NCI-H526 treated with DMSO at 0.1 percent for 48 hours (cell line): ENCODE measurements around the gene PLXNC1.

Experiments used
- DNase-seq: peaks from one replicate; lab custom pipeline; 2025; lab: John Stamatoyannopoulos, UW

The PLXNC1 gene

DNA sequence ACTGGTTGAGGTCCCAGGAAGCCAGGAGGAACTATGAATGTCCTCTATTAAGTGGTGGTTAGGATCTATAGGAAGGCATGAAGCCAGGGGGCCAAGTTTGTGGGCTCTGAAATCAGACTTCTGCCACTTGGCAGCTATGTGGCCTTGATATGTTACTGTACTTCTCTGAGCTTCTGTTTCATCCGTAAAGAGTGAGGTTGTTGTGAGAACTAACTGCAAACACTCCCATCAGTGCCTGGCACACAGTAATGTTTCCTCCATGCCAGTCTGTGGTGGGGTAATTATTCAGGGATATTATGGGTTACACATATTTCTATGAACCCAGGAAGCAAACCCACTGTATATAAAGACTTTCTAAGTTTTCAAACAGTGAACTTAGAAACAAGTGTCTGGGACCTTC lies 57.4 kb downstream of the PLXNC1 start:
- DNase-seq, result no peak

DNA sequence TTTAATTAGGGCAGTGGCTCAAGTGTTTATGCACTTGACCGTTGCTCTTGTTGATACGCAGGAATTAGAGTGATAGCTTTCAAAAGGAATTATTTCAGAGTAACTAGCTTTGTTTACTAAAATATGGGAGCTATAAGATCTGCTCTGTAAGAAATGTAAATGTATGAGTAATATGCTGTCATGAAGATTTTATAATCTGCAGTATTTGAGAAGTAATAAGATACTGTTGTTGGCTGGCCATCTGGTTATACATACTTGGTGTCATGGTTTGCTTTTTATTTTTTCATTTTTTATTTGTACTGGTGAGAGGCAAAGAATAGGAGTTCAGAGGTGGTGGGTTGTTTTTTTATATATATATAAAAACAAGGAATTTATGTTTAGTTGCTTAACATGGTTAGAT lies 58.5 kb downstream of the PLXNC1 start:
- DNase-seq, result no peak

DNA sequence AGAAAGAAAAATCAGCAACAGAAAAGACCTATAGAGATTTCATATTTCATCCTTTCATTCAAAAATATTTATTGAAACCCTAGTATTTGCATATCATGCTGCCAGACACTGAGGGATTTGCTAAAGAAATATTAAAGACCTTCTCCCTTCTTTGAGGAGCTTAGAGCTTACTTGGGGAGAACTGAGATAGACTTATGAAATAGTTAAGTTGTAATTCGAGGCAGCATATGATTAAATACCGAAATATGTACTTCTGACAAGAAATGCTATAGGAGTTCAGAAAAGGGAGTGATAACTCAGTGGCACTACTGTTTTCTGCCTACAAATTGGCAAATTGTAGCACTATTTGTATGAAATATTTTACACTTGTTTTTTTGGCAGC lies 59.1 kb downstream of the PLXNC1 start:
- DNase-seq, result no peak

DNA sequence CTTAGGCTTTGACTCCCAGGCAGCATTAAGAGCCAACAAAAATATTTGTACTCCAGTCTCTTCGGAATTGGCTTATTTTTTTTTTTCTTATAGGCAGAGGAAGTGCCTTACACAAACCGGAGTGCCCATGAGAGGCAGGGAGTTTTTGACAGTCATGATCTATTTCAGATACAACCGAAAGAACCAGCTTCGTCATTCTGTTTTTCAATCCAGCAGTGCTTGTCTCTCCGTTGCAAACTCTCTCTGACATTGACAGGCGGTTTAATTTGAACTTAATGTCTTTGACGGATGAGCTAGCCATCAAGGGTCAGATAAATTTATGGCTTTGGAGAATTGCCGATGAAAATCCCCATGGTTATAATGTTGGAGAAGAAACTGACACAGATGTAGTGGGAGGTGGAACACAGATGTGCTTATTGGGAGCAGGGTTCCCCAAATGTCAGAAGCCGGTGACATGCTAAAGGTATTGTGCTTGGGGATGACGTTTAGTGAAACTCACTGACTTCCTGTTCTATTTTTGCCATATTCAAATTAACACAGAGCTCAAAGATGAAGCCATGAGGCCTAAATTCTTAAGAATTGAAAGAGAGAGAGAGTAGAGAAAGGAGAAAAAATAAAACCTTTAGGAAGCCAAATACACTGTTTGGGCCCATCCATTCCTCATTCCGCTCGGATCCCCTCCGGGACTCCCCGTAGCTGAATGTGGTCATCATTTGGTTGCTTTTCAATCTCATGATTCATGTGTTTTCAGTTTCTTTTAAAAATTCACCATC lies 59.7 kb downstream of the PLXNC1 start:
- no peak for DNase-seq

DNA sequence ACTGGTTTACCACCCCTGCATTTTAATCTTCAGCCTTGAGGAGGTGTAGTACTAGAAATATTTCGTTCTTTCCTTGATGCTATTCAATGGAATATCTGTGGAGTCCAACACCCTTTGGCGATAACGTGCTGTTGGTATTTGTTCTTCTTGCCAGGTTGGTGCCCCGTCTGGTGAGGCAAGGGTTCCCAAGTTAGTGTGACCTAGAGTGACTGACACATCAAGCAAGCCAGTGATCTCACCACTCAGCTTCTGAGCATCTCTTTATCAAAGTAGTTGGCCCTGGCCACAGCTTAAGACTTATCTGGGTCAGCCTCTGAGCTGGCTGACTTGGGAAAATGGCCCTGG lies 60.2 kb downstream of the PLXNC1 start:
- no peak for DNase-seq

DNA sequence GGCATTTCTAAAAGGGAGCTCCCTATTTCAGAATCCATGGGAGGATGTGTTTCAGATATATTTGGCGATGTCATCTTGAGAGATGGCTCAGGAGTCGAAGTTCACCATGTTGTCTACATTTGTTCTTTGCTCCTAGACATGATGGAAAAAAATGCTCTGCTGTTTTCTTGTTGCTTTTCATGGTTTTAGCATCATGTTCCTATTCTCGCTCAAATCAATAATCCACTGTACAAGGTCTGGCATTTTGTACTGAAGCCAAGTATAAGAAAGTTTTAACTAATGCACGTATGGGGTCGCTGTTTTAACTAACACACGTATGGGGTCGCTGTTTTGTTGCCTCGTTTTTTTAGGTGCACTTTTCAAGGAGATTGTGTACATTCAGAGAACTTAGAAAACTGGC lies 60.9 kb downstream of the PLXNC1 start:
- DNase-seq, result no peak

DNA sequence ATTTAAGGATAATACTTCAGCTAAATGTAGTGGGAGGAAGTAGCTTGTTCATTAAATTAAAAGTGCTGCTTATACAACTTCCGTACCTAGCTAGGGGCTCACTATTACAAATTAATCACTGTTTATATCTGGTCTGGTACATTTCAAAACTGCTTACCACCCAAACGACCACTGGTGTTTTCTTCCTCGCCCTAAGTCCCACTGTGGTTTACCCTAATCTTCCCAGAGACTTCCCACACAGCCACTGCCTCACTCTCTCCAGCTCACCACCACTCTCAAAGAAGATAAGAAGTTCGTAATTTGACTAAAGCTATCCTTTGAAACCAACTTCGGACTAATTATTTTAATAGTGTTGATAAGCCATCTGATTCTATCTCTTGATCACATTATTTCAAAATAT lies 62.6 kb downstream of the PLXNC1 start:
- DNase-seq, result no peak

DNA sequence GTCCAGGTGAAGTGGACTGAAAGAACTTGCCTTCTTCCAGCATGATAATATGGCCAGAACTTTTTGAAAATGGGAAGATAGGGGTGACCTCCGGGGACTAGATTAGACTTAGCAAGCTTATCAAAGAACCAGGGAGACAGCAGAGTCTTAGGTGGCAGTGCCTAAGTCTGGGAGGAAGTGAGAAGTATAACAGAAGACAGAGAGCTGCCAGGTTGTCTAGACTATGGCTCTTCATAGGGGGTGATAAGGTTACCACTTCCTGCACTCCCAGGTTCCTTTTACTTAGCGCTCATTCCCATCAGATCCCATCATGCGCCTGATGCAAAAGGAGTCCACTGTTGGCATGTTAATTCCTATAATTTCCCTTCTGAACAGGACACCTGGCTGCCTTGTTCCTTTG lies 69.9 kb downstream of the PLXNC1 start:
- no peak for DNase-seq

DNA sequence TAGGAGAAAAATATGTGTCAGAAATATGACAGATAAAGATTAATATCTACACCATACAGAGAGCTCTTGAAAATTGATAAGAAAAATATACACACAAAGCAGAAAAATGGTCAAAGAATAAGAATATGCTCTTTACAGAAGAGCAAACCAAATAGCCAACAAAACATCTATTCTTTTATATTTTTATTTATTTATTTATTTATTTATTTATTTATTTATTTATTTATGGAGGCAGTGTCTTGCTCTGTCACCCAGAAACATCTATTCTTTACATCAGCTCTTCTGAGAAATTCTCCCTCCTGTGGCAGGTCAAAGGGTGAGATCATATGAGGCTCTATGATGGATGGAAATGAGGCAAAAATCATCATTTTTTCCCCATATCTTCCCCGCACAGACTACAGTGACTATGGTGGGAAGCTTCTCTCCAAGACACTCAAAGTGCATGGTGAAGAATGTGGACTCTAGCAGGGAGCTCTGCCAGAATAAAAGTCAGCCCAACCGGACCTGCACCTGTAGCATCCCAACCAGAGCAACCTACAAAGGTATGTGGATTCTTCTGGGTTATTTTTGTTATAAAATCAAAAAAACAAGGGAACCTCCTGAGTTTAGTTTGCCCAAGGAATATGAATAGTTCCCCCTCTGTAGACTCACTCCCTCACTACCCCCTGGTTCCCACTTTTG lies 71.4 kb downstream of the PLXNC1 start:
- DNase-seq, result no peak

DNA sequence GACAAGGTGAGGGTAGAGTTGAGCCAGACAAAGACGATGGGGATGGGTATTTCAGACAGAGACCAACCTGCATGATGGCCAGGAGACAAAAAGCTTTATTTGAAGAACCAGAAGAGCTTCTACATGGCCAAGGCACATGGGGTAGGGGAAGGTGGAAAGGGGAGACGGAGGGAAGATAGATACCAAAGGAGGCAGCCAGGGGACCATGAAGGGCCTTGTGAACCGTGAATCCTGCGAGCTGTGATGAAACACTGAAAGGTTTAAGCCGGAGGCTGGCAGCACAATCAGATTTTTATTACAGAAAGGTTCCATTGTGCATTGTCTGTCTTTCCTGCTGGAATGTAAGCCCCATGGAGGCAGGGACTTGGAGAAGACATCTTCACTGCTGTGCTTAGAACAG lies 72.4 kb downstream of the PLXNC1 start:
- no peak for DNase-seq

DNA sequence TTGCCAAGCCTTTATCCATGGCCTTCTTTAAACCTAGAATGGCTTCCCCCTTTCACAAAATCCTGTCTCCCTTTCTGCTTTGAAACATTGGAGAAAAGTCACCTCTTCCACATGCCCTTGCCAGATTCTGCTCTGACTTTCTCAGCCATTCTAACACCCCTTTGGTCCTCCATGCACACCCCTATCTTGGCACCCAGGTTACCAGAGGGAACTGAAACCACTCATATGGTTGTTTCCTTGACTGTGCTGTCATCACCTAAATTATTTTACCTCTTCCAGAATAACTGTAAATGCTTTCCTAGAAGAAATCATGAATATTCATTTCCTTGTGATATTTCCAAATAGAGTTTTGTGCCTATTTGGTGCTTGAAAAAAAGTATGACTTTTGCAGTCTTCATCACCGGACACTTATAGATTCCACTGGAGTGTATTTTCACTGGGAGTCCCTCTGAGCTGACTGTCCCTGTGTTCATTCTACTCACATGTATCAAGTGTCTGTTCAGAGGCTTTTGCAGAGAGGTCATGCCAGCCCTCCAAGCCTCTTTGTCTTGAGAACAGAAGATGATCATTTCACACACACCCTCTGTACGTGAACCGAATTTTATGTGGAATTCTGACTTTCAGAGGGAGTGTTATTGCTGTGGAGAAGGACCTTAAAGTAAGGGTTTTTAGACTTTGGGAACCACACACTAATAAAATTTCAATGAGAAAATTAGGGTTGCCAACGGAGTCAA lies 74.1 kb downstream of the PLXNC1 start:
- DNase-seq, result no peak

DNA sequence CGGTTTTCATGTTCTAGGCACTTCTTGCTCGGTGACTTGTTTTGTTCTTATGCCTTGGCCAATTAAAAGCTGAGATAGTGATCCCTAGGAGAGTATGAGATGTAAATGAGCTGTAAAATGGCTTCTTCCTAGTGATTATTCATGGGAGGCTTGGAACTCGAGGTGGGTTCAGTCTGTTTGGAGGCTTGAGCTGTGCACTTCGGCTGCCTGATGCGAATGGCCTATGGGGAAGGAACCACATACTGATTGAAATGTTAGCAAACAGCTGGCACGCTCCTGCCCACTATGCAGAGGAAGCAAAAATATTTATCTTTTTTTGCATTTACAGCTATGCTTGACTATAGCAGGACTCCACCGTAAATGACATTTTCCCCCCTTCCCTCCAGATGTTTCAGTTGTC lies 75.5 kb downstream of the PLXNC1 start:
- no peak for DNase-seq

DNA sequence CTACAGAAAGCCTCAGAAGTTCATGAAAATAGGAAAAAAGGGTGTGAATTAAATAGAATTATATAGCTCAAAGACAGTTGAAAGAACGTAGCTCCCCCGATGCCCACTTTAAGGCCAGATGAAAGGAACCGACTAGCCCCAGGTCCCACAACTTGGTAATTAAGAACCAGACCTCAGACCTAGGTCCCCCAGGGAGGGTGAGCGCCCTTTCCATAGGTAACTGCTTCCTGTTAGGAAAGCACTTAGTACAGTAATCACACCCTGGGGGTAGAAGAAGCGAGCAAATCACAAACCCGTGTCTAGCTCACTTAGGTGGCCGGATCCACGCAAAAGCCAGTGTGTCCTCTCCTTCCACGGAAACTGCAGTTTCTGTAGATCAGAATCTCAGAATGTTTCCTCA lies 77.1 kb downstream of the PLXNC1 start:
- DNase-seq, result no peak

DNA sequence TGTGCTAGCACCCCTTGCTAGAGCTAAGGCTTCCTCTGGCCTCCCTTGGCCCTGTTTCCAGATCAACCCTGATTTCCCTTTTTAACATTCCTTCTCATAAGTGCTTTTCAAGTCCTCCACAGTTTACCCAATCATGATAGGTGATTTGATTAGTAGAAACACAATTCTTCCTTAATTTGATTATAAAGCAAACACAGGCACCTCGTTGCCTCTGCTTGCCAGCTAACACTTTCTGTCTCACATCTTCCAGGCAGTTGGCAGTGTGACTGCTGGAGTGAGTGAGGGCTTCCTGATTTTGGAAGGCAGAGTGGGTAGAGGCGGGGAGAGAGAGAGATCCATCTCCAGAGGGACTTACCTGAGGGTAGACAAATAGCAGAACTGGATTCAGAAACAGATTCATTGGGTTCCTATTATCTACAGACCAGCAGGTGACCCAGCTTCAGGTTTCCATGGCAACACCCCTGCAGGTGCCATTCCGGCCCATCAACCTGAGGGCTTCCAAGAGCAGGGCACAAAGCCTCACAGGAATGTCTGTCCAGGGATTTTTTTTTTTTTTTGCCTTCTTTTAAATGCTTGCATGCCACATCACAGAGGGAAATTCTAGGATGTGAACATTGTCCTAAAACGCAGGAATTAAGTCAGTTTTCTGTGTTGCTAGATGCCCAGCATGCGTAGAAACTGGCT lies 77.7 kb downstream of the PLXNC1 start:
- no peak for DNase-seq

DNA sequence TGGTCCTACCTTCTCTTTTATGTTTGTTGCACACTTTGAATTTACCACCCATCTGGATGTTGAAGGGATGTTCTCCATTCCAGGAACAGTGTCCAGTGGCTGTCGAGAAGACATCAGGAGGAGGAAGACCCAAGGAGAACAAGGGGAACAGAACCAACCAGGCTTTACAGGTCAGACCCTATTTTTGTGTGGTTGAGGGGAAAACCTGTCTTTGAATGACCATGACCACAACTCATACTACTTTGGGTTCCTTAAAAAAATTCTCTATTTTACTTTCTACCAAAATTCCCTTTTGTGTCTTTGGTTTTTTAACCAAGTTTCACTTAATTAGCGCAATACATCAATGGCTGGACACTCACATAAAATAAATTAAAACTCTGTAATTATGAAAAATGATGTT lies 78.7 kb downstream of the PLXNC1 start:
- DNase-seq, result no peak

DNA sequence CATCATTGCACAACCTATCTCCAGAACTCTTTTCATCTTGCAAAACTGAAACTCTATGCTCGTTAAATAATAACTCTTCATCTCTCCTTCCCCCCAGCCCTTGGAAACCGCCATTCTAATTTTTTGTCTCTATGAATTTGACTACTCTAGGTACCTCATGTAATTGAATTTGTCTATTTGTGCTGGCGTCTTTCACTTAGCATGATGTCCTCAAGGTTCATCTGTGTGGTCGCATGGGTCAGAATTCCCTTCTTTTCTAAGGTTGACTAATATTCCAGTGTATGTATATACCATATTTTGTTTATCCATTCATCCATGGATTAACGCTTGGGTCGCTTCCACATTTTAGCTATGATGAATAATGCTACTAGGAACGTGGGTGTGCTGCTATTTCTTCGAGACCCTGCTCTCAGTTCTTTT lies 80.1 kb downstream of the PLXNC1 start:
- DNase-seq, result no peak

DNA sequence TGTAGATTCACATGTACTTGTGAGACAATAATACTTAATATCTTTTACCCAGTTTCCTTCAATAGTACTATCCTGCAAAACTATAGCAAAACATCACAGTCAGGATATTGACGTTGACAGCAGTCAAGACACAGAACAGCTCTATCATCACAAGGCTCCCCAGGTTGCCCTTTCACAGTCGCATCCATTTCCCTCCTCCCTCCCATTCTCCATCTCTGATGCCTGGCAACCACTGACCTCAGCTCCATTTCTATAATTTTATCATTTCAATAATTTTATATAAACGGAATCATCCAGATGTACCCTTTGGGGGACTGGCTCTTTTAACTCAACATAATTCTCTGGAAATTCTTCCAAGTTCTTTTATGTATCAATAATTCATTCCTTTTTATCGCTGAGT lies 81.5 kb downstream of the PLXNC1 start:
- DNase-seq, result no peak

DNA sequence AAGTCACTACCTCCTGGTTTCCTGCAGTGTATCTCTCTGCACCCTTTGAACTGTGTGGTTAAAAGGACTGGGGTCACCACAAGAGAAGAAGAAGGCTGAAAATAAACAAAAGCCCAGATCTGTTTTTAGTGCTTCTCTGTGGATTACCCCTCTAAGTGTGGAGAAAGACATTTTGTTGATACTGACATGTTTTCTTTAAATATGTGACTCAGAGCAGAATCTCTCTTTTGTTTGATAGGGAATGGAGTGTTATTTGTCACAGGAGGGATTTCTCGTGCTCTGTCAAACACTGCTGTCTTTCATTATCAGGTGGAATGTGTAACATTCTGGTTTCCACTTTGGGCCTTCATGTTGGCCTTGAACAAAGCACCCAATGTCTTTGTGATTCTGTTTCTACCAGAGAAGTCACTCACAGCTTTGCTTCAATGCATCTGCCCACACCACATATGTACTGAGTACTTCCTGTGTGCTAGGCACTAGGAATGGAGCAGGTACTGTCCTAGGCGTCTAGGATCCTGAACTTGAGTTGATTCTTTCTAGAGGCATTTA lies 82.1 kb downstream of the PLXNC1 start:
- no peak for DNase-seq

DNA sequence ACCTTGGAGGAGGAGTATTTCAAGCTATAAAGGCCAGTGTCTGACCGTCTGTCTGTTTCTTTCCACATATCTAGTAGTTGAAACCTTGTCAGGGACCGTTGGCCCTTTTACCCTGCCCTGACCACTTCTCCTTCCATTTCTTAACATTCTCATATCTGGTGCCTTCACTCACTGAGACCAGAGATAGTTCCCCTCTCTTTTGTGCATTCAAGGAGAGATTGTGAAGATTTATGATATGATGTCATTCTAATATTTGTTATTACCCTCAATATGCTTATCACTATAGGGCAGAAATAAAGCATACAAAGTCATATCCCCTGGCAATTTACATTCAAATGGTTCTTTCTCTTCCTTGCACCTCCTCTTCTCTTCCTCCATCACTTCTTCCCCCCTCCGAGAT lies 83.3 kb downstream of the PLXNC1 start:
- no peak for DNase-seq

DNA sequence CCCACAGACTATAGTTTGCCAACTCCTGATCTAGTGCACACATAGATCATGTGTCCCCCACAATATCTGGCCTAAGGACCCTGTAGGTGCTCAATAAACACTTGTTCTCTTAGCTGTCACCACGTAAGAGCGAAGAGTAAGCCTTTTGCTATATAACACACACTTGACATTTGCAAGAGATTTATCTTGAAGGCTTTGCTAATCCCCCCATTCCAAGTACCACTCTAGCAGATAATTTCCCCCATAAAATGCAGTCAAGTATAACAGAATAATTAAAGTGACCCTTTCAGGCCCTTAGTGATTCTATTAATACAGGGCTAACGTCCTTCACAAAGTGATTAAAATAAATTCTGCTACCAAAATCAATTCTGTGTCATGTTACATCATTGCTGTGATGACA lies 87.5 kb downstream of the PLXNC1 start:
- DNase-seq, result no peak

DNA sequence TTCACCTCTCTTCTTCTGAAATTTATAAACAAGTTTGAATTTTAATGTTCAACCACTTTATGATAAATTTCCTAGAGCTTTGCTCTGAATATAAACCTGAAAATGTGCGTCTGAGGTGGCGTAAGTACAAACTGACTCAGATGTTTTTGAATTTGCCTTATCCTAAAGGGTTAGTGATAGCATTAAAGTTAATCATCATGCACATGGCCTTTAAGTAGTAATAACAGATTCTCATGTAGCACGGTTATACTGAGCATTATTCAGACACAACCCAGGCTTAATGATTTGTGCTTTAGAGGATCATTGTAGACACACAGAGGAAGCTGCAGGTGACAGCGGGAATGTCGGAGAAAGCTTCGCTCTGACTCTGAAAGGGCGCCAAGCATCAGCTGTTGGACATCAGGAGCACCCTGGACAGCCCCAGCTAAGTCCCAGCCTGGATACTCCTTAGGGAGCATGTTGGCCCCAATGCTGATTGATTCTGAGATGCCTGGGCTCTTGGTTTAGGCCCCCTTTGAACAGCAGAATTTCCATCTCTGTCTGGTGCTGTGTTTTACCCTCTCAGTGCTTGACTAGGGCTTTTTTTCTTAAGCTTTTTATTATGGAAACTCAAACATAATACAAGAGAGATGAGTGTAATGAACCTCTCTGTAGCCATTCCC lies 91.1 kb downstream of the PLXNC1 start:
- no peak for DNase-seq

DNA sequence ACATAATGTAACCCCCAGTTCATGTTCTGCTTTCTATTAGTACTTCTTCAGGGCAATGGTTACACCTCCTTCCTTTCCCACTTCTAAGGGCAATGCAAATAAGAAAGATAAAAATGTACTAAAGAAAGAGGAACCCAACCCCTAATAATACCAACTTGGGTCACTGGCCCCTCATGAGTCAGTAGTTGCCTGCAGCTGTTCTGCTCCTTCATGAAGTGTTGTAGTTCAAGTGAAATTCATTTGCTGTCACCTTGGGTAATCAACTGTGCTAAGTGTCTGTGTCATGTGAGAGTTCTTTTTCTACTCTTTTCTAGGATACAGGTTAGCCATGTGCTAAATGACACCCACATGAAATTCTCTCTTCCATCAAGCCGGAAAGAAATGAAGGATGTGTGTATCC lies 91.8 kb downstream of the PLXNC1 start:
- DNase-seq, result no peak
